ENCODE results near the gene NRG4. TPM values are rescaled to one million over a fixed set of nuclear protein-coding genes. Genes with fewer than 3 reads are reported as not detected.

Gene NRG4
- total RNA-seq, 1 experiment from 2014 or later, result not detected

DNA sequence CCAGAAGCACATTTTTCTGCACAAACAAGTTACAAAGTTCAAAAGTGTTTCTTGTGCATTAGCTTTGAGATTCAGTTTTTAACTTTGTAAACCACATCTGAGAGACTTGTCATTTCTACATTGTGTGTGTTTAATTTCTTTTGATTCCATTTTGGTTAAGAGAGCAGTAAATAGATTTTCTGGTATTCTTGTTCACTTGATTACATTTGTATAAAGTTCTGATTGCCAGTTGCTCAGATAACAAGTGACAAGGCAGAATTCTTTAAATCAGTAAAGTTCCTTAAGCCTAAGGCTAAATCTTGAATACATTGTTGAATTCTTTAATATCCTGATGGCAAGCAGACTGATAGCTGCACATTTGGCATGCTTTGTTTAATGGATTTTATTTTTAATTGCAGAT lies 111.6 kb downstream of the NRG4 start:
- Histone ChIP-seq H3K9ac (ENCODE audit: extremely low read depth, insufficient read length, low read length) (no peak overlapping the region), H3K4me1 (ENCODE audit: insufficient read depth, low read length) (peaks cover 2% of the 10 kb centered on the region), H2BK5ac (ENCODE audit: insufficient read length, low read length) (no peak overlapping the region), H3K79me1 (ENCODE audit: insufficient read depth, low read depth, low read length, poor library complexity, severe bottlenecking) (peaks cover 5% of the 10 kb centered on the region), H2AFZ (ENCODE audit: low read length) (no peak overlapping the region), H3K18ac (ENCODE audit: insufficient read length, low read depth, low read length) (no peak overlapping the region), H3K27ac (ENCODE audit: insufficient read length, low read depth, low read length) (no peak overlapping the region), H3K23me2 (ENCODE audit: insufficient read length, low read depth, low read length, poor library complexity, severe bottlenecking) (peaks cover 3% of the 10 kb centered on the region), H3K23ac (ENCODE audit: insufficient read length, low read depth, low read length) (no peak overlapping the region), H4K8ac (replicated peaks; ENCODE audit: insufficient read length, low read depth, low read length) (no peak overlapping the region), H2BK15ac (ENCODE audit: low read depth, low read length) (no peak overlapping the region), H3T11ph (ENCODE audit: low read length) (no peak overlapping the region), H3K56ac (ENCODE audit: insufficient read length, low read depth, low read length) (no peak overlapping the region), H3K9me3 (ENCODE audit: control insufficient read depth, low read depth, low read length) (no peaks in the 10 kb centered on the region), H3K4ac (ENCODE audit: low read depth, low read length) (no peak overlapping the region), H3K14ac (ENCODE audit: insufficient read depth, low read length) (no peak overlapping the region), H3K27me3 (ENCODE audit: insufficient read depth, low read length) (no peaks in the 10 kb centered on the region), H4K20me1 (ENCODE audit: control insufficient read depth, insufficient read depth, insufficient read length) (no peaks in the 10 kb centered on the region), H3K4me2 (ENCODE audit: insufficient read depth, insufficient read length, low read length) (no peak overlapping the region), H2AK5ac (ENCODE audit: insufficient read length, low read length) (no peak overlapping the region), H2BK120ac (ENCODE audit: low read depth, low read length, poor library complexity, severe bottlenecking) (no peak overlapping the region), H2BK12ac (ENCODE audit: insufficient read length, low read depth, low read length) (no peak overlapping the region), H3K79me2 (ENCODE audit: insufficient read depth, low read length) (peaks cover 6% of the 10 kb centered on the region; the same call in 1 of the 2 replicates), H2BK20ac (ENCODE audit: low read depth, low read length, poor library complexity, severe bottlenecking) (no peak overlapping the region), H4K91ac (ENCODE audit: insufficient read length, low read depth, low read length) (no peak overlapping the region), H4K5ac (ENCODE audit: insufficient read length, low read depth, low read length) (no peak overlapping the region)
- Mint-ChIP-seq H3K27me3 (ENCODE audit: low read depth) (no peaks in the 10 kb centered on the region; the same call in 1 of the 2 replicates), H3K9me3 (no peaks in the 10 kb centered on the region), H3K36me3 (ENCODE audit: insufficient read depth in 1 of 3, low read depth in 3 of 3) (peaks cover 11 to 31% (median 19%) of the 10 kb centered on the region in 3 experiments), H3K4me3 (no peak overlapping the region), H3K27ac (no peak overlapping the region), H3K4me1 (peaks cover 32 to 33% of the 10 kb centered on the region in 2 experiments)
- no peak for DNase-seq
- TF ChIP-seq, protein P1, sequence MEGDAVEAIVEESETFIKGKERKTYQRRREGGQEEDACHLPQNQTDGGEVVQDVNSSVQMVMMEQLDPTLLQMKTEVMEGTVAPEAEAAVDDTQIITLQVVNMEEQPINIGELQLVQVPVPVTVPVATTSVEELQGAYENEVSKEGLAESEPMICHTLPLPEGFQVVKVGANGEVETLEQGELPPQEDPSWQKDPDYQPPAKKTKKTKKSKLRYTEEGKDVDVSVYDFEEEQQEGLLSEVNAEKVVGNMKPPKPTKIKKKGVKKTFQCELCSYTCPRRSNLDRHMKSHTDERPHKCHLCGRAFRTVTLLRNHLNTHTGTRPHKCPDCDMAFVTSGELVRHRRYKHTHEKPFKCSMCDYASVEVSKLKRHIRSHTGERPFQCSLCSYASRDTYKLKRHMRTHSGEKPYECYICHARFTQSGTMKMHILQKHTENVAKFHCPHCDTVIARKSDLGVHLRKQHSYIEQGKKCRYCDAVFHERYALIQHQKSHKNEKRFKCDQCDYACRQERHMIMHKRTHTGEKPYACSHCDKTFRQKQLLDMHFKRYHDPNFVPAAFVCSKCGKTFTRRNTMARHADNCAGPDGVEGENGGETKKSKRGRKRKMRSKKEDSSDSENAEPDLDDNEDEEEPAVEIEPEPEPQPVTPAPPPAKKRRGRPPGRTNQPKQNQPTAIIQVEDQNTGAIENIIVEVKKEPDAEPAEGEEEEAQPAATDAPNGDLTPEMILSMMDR (conservative IDR thresholded peaks at IDR 0.05), result no peak

All from H9 (cell line).